SU-DHL-6 (cell line): ENCODE results near the gene DNMT3A.

Experiments
- CTCF ChIP-seq: fragments of 200-600 bp; sonication (generic); IDR thresholded peaks from one replicate; pipeline ENCODE4 v1.5.1; 2017; ENCODE audit warnings: antibody characterized with exemption, mild to moderate bottlenecking, low read length, moderate library complexity; ENCODE audit not compliant: insufficient read depth, poor library complexity, severe bottlenecking
- EZH2phosphoT487 ChIP-seq: fragments of 200-600 bp; sonication (generic), shearing (Covaris generic); conservative IDR thresholded peaks from 2 replicates; pipeline ENCODE4 v1.6.1; 2018; ENCODE audit warnings: mild to moderate bottlenecking, antibody characterized with exemption, low read length, moderate library complexity, mixed read lengths

GRCh38 chr2:25310965-25311864 is 30.5 kb downstream of the DNMT3A start:
- no peak for TF ChIP-seq CTCF
- TF ChIP-seq EZH2phosphoT487, result no peak
